ENCODE data around the gene QRICH1.

GRCh38 chr3:49120438-49121131 is 26.7 kb upstream of the QRICH1 start, which contains the start of gene USP19:
- no peak; the same call in none of the 2 replicates for TF ChIP-seq RELA (CRISPR knock-in tag; IDR thresholded peaks at IDR 0.05; ENCODE audit: borderline replicate concordance)
- peak; percentile 42; the same call in 1 of the 2 replicates for TF ChIP-seq ZNF232 (CRISPR knock-in tag; IDR thresholded peaks at IDR 0.05)
- TF ChIP-seq SP1 (CRISPR knock-in tag; conservative IDR thresholded peaks at IDR 0.05): peak; percentile 90
- TF ChIP-seq TEAD1 (CRISPR knock-in tag; IDR thresholded peaks at IDR 0.05): peak; percentile 89; the same call in 1 of the 2 replicates
- TF ChIP-seq CTCF (IDR thresholded peaks at IDR 0.05): no peak
- no peak for TF ChIP-seq ATF2 (CRISPR knock-in tag; IDR thresholded peaks at IDR 0.05; ENCODE audit: borderline replicate concordance, low read depth)
- TF ChIP-seq ZNF121 (CRISPR knock-in tag; IDR thresholded peaks at IDR 0.05): no peak

Data from WTC11 (cell line).